HepG2 (cell line): ENCODE results near the gene C16orf95.

Experiments
- BRD4 ChIP-seq: sonication (generic); formaldehyde crosslinking; IDR thresholded peaks from 2 replicates; pipeline ENCODE4 v1.4.0; 2020; ENCODE audit warnings: missing genetic modification reagents
- CAMTA2 ChIP-seq: sonication (generic); formaldehyde crosslinking; IDR thresholded peaks from 2 replicates; pipeline ENCODE4 v1.4.0; 2020; ENCODE audit warnings: mild to moderate bottlenecking, missing genetic modification reagents, borderline replicate concordance
- MTA3 ChIP-seq: sonication (generic); formaldehyde crosslinking; IDR thresholded peaks from 2 replicates; pipeline ENCODE4 v1.4.0; 2020; ENCODE audit warnings: missing genetic modification reagents
- TARDBP ChIP-seq: sonication (generic); formaldehyde crosslinking; IDR thresholded peaks from 2 replicates; pipeline ENCODE4 v1.8.0; 2022; ENCODE audit warnings: mild to moderate bottlenecking, missing genetic modification reagents
- TSC22D2 ChIP-seq: sonication (generic); formaldehyde crosslinking; IDR thresholded peaks from 2 replicates; pipeline ENCODE4 v1.5.1; 2020; ENCODE audit warnings: missing genetic modification reagents, mild to moderate bottlenecking, borderline replicate concordance
- ZNF235 ChIP-seq: sonication (generic); formaldehyde crosslinking; IDR thresholded peaks from 2 replicates; pipeline ENCODE4 v1.8.1; 2023; ENCODE audit warnings: mild to moderate bottlenecking, missing genetic modification reagents, borderline replicate concordance
- ZSCAN20 ChIP-seq: sonication (generic); formaldehyde crosslinking; IDR thresholded peaks from 2 replicates; pipeline ENCODE4 v1.4.0; 2020; ENCODE audit warnings: missing genetic modification reagents, mild to moderate bottlenecking, borderline replicate concordance
- TF ChIP-seq, protein P1 (sequence below): IDR thresholded peaks from 2 replicates; pipeline ENCODE4 v1.6.1; 2012; ENCODE audit warnings: low read depth, low read length, improper control_type of control experiment

- TF ChIP-seq CAMTA2 (CRISPR knock-in tag) (no peak), TARDBP (CRISPR knock-in tag) (no peak), TSC22D2 (CRISPR knock-in tag) (no peak), BRD4 (CRISPR knock-in tag) (no peak), ZNF235 (CRISPR knock-in tag) (no peak), ZSCAN20 (no peak), MTA3 (CRISPR knock-in tag) (no peak)
- TF ChIP-seq, protein P1, sequence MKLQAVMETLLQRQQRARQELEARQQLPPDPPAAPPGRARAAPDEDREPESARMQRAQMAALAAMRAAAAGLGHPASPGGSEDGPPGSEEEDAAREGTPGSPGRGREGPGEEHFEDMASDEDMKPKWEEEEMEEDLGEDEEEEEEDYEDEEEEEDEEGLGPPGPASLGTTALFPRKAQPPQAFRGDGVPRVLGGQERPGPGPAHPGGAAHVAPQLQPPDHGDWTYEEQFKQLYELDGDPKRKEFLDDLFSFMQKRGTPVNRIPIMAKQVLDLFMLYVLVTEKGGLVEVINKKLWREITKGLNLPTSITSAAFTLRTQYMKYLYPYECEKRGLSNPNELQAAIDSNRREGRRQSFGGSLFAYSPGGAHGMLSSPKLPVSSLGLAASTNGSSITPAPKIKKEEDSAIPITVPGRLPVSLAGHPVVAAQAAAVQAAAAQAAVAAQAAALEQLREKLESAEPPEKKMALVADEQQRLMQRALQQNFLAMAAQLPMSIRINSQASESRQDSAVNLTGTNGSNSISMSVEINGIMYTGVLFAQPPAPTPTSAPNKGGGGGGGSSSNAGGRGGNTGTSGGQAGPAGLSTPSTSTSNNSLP, result no peak
These were observed 44.9 kb upstream of the C16orf95 start for GRCh38 chr16:87361916-87362619.
